Neural cell (in vitro differentiated cells): ENCODE data around the gene ATG2A.

Source experiments
- CTCF ChIP-seq: fragments of 450-650 bp; IDR thresholded peaks from 2 replicates; pipeline ENCODE4 v1.5.1; 2014; ENCODE audit warnings: antibody characterized with exemption, mild to moderate bottlenecking, moderate library complexity; ENCODE audit not compliant: poor library complexity, severe bottlenecking
- EP300 ChIP-seq: fragments of 450-650 bp; conservative IDR thresholded peaks from 2 replicates; pipeline ENCODE4 v1.6.1; 2014; ENCODE audit warnings: antibody characterized with exemption, mild to moderate bottlenecking, moderate library complexity; ENCODE audit not compliant: poor library complexity, severe bottlenecking
- EZH2 ChIP-seq: fragments of 200-600, 300-800 bp; shearing (Covaris generic), sonication (generic); IDR thresholded peaks from 2 replicates; pipeline ENCODE4 v1.6.1; 2014; ENCODE audit warnings: antibody characterized with exemption, low read length, borderline replicate concordance, mild to moderate bottlenecking; ENCODE audit not compliant: insufficient read depth, poor library complexity, severe bottlenecking
- POLR2AphosphoS5 ChIP-seq: IDR thresholded peaks from 2 replicates; pipeline ENCODE4 v1.6.1; 2012
- RAD21 ChIP-seq: fragments of 450-650 bp; conservative IDR thresholded peaks from 2 replicates; pipeline ENCODE4 v1.6.1; 2014; ENCODE audit warnings: antibody characterized with exemption, mild to moderate bottlenecking, moderate library complexity
- REST ChIP-seq: IDR thresholded peaks from 2 replicates; pipeline ENCODE4 v1.6.1; 2012; ENCODE audit warnings: borderline replicate concordance
- SMC3 ChIP-seq: fragments of 450-650 bp; conservative IDR thresholded peaks from 2 replicates; pipeline ENCODE4 v1.6.1; 2014; ENCODE audit warnings: antibody characterized with exemption, mild to moderate bottlenecking, moderate library complexity; ENCODE audit not compliant: poor library complexity
- TAF1 ChIP-seq: IDR thresholded peaks from 2 replicates; pipeline ENCODE4 v1.6.1; 2012; ENCODE audit warnings: low read depth

GRCh38 chr11:64848214-64848825 lies 68.7 kb downstream of the ATG2A start:
- TF ChIP-seq SMC3 (no peak), CTCF (no peak), TAF1 (no peak), EP300 (no peak), EZH2 (no peak), REST (no peak), POLR2AphosphoS5 (no peak), RAD21 (no peak)
